IMR-90 (cell line): Measurements from ENCODE around the gene POLR2F.

Source experiments
- CTCF ChIP-seq: conservative IDR thresholded peaks from 2 replicates; pipeline ENCODE4 v1.5.1; 2012; ENCODE audit warnings: mild to moderate bottlenecking, low read depth, low read length, improper control_type of control experiment
- MAFK ChIP-seq: IDR thresholded peaks from 2 replicates; pipeline ENCODE4 v1.6.1; 2012; ENCODE audit warnings: low read depth, low read length, improper control_type of control experiment

DNA sequence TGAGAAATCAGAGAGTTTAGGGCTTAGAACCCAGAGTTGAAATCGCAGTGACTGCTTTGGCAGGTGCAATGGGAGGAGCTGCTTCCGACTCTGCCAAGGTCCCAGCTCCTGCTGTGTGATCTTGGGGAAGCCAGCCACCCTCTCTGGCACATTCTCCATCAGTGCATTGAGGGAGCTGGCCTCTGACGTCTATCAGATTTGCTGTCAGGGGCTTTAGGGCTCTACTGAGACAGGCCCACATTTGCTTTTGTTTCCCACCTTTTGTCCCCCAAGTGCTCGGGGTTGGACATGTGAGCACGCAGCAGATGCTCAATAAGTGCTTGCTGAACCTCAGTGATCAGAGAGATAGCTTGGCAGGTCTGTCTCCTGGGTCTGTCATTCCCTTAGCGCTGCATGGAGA is 41.5 kb downstream of the POLR2F start:
- TF ChIP-seq MAFK (no peak), CTCF (no peak)
